GM18909 (cell line): Measurements from ENCODE around the gene TCAP.
"Not testable (repeated sequence)": the region's sequence is repeated elsewhere in the genome, so short reads cannot be mapped to it uniquely, and the experiment has no call there.

Experiments
- ATAC-seq: cut with Tn5 transposase; IDR thresholded peaks from one replicate; pipeline ENCODE4 v1.9.1; 2021; ENCODE audit warnings: mild to moderate bottlenecking; ENCODE audit not compliant: unreplicated experiment, poor library complexity

TCAP gene

GRCh38 chr17:39701784-39702422 lies 36.8 kb downstream of the TCAP start:
- no peak for ATAC-seq

GRCh38 chr17:39702901-39703893 lies 38.0 kb downstream of the TCAP start:
- no peak for ATAC-seq

- no peak for ATAC-seq
Measured at GRCh38 chr17:39703913-39704312, 38.8 kb downstream of the TCAP start.

- no peak for ATAC-seq
Measured at GRCh38 chr17:39704821-39705551, 39.8 kb downstream of the TCAP start.

- no peak for ATAC-seq
Measured at GRCh38 chr17:39705786-39706348, 40.7 kb downstream of the TCAP start.

- ATAC-seq: no peak
Measured at GRCh38 chr17:39706383-39706782, 41.2 kb downstream of the TCAP start.

- ATAC-seq: no peak
Measured at GRCh38 chr17:39706921-39707337, 41.8 kb downstream of the TCAP start.

- ATAC-seq: no peak
Measured at GRCh38 chr17:39709319-39709997, 44.3 kb downstream of the TCAP start.

- ATAC-seq: no peak
Measured at GRCh38 chr17:39709998-39710964, 45.1 kb downstream of the TCAP start.

GRCh38 chr17:39711071-39711470 lies 45.9 kb downstream of the TCAP start:
- not testable (repeated sequence) for ATAC-seq

GRCh38 chr17:39711851-39712250 lies 46.7 kb downstream of the TCAP start:
- no peak for ATAC-seq

GRCh38 chr17:39714234-39714633 lies 49.1 kb downstream of the TCAP start:
- no peak for ATAC-seq

- ATAC-seq: no peak
Measured at GRCh38 chr17:39715375-39716072, 50.4 kb downstream of the TCAP start.
